NK-92 treated with Interleukin-12 subunit alpha and Interleukin-12 subunit beta, amount 100 ng/mL, for 24 hours (cell line): Measurements from ENCODE around the gene EIF2B1.
"Not testable (repeated sequence)": the region's sequence is repeated elsewhere in the genome, so short reads cannot be mapped to it uniquely, and the experiment has no call there.

Experiments
- DNase-seq: peaks from one replicate; lab custom pipeline; 2025; lab: John Stamatoyannopoulos, UW

The EIF2B1 gene

DNA sequence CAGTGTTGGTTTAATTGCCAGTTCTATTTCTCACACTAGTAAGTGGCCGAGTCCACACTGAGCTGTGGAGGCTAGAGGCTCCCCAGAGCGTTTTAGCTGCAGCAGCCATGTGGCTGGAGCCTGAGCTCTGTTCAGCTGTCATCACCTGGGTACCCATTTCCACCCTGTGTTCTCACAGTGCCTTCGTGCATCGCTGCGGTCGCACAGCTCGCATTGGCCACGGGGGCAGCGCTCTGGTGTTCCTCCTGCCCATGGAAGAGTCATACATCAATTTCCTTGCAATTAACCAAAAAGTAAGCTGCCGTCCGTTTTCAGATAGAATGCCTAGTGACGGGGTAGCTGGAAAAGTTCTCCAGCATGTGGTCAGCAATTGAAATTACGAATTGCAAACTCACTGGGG, 15.9 kb downstream of the EIF2B1 start:
- no peak for DNase-seq

- no peak for DNase-seq
These were observed 16.3 kb downstream of the EIF2B1 start for GRCh38 chr12:123617144-123617543.

- no peak for DNase-seq
These were observed 19.0 kb downstream of the EIF2B1 start for GRCh38 chr12:123614531-123614930.

DNA sequence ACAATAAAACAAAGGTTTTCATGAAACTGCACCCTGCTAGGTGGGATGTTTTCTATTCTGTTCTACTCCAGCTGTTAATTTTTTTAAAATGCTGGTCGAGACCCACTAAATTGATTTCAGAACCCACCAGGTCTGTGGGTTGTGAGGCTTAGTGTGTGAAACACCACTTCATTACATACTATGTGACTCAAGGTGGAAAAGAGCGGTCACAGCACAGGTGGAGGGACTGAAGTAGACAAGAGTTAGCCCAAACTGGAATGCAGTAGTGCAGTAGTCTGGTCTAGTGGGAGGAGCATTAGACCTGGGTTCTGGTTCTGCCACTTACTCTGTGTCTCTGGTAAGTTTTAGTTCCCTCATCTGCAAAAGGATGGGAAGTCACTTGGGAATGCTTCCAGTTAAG, 19.4 kb downstream of the EIF2B1 start:
- DNase-seq, result no peak

DNA sequence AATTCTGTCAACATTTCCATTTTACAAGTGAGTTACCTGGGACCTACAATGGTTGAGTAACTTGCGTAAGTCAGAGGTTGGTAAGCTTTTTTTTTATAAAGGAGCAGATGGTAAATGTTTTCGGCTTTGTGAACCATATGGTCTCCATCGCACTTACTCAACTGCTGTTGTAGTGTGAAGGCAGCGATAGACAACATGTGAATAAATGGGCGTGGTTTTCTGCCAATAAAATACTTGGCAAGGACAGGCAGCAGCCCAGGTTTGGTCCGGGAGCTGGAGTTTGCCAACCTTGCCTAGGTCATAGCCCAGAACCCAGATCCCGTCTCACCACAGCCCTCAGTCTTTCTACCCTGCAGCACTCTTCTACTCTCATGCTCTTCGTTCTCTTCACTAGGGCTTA, 25.3 kb downstream of the EIF2B1 start:
- DNase-seq, result no peak

- no peak for DNase-seq
These were observed 25.7 kb downstream of the EIF2B1 start for GRCh38 chr12:123607756-123608155.

- DNase-seq, result not testable (repeated sequence)
These were observed 30.0 kb downstream of the EIF2B1 start for GRCh38 chr12:123603495-123603894.

DNA sequence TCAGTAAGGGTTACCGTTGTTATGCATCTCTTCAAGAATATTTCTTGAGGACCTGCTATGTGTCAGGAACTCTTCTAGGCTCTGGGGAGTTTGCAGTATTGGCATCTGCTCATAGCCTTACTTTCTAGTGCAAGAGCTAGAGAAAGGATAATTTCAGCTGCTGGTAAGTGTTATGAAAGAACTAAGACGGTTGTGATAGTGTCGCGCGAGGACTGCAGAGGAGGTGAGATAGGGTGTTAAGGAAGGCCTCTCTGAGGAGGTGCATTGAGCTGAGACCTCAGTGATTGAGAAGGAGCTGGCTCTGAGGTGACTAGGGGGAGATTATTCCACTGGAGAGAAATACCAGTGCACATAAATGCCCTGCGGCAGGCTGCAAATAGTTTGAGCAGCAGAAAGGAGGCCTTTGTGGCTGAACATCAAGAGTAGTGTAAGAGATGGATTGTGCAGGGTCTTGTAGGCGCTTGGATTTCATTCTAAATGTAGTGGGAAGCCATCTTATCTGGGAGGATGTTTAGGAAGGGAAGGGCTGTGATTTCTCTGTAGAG, 30.8 kb downstream of the EIF2B1 start:
- DNase-seq, result peak; percentile 3

DNA sequence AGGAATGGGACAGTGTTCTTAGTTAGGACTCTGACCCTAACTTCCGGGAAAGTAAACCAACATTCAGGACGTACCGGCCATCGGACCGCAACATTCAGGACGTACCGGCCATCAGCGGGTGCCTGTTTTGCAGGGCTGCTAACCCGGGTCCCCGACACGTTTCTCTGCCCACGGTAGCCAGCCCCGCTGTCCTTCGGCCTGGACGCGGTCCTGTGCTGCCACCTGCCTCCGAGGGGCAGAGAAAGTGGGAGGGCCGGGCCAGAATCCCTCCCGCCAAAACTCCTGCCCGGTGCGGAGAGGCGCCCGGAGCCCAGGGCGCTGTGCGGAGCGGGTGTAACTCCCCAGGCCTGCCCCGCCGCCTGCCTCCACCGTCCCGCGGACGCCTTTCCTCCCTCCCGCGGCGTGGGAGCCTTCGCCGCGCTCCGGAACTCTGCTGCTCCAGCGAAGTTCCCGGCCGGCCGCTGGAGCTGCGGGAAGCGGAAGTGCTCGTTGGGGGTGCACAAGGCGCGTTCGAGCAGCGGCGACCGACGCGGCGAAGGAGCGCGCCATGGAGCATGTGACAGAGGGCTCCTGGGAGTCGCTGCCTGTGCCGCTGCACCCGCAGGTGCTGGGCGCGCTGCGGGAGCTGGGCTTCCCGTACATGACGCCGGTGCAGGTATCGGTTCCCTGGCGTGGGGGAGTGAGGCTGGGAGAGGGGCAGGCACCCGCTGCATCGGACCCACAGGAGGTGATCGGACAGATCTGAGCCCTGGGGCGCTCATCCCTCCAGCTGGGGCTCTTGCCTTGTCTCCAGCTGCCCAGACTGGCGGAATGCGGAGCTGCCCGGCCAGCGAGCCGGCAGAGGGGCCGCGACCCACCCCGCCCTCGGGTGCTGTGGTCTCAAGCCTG, 31.6 kb downstream of the EIF2B1 start, which contains the start of gene DDX55:
TSS of gene DDX55 (plus strand) at position 498 of the 888 bp plus-strand sequence. CDS start at position 548, 50 bp downstream.
- DNase-seq, result peak; percentile 55

GRCh38 chr12:123599721-123600120, 33.8 kb downstream of the EIF2B1 start:
- no peak for DNase-seq

DNA sequence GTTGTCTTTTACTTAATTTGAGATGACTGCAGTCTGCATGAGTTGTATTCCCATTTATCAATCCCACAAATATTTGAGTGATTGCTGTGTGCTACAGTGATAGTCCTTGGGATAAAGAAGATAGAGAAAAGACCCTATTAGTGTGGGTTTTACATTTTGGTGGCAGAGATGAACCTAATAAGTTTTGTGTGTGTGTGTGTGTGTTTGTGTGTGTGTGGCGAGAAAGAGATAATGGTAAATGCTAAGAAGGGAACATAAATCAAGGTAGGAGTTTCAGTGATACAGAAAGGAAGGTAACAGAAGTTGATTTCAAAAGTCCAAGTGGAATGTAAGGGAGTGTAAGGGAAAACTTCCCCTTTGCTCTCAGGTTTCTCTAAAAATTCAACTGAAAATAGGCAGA, 34.2 kb downstream of the EIF2B1 start:
- no peak for DNase-seq

GRCh38 chr12:123598522-123598921, 35.0 kb downstream of the EIF2B1 start:
- DNase-seq, result no peak

GRCh38 chr12:123597100-123597499, 36.4 kb downstream of the EIF2B1 start:
- no peak for DNase-seq

DNA sequence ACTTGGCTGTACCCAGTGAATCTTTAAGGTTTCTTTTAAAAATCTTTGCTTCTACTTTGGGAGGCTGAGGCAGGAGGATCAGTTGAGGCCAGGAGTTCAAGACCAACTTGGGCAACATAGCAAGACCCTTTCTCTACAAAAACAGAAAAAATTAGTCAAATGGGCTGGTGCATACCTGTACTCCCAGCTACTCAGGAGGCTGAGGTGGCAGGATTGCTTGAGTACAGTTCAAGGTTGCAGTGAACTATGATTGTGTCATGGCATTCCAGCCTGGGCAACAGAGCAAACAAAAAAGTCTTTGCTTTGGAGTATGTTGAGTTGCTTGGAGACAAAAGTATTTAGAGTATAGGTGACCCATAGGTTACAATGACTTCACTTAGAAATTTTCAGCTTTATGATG, 37.8 kb downstream of the EIF2B1 start:
- no peak for DNase-seq

DNA sequence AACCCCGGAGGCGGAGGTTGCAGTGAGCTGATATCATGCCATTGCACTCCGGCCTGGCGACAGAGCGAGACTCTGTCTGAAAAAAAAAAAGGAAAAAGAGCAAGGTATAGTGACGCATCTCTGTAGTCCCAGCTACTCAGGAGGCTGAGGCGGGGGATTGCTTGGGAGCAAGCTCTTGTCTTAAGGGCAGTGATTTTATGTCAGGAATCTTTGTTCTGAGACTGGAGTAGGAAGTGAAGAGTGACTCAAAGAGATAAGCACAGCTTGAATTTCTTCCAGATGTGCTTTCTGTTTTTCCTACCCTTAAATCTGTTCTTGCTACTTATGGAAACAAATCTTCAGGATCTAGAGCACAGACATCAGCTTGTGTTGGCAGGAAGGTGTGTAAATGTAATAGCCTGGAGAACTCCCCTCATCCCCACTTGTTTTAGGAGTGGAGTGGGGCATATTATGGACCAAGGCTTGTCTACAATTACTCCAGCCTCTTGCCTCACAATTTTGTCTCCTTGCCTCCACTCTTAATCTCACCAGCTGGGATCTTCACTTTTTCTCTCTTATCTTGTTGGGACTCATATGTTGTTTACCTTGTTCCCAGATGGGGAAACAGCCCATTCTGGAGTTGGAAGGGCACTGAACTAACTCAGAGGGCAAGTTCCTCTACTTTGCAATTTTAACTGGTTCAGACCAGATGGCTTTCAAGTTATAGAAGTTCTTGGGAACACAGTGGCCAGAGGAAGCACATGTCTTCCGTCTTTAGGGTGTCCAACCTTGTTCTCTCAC, 41.6 kb downstream of the EIF2B1 start:
- DNase-seq, result no peak

DNA sequence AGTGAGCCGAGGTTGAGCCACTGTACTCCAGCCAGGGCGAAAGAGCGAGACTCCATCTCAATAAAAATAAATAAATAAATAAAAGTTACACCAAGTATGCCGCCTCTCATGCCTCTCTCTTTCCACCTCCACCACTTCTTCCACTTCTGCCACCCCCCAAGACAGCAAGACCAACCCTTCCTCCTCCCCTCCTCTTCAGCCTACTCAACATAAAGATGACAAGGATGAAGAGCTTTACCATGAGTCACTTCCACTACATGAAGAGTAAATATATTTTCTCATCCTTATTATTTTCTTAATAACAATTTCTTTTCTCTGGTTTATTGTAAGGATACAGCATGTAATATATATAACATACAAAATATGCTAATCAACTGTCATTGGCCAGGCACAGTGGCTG, 52.7 kb downstream of the EIF2B1 start:
- no peak for DNase-seq

DNA sequence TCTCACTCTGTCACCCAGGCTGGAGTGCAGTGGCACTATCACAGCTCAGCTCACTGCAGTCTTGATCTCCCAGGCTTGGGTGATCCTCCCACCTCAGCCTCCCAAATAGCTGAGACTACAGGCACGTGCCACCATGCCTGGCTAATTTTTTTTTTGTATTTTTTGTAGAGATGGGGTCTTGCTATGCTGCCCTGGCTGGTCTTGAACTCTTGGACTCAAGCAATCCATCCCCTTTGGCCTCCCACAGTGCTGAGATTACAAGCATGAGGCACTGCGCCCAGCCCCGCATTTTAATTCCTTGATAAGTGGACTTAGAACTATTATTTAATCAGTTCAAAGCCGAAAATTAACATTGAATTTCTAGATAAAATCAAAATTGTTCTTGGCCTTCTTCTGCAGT, 54.7 kb downstream of the EIF2B1 start:
- not testable (repeated sequence) for DNase-seq

DNA sequence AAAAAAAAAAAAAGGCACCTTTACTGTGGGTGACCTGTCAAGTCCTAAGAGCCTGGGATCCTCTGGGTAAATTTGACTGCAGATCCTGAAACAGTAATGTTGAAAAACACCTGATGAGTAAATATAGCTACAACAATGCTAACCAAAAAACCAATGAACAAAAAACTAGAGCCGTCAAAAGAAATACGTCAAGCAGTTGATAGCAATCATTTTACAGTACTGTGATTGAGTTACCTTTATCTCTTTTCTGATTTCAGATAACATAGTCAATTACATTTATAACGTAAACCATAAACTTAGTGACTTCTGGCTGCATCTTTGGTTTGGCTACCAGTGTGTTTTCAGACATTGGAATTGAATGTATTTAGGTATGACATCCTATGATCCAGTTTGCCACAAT, 55.2 kb downstream of the EIF2B1 start:
- no peak for DNase-seq

- DNase-seq, result no peak
These were observed 56.9 kb downstream of the EIF2B1 start for GRCh38 chr12:123576611-123577010.

DNA sequence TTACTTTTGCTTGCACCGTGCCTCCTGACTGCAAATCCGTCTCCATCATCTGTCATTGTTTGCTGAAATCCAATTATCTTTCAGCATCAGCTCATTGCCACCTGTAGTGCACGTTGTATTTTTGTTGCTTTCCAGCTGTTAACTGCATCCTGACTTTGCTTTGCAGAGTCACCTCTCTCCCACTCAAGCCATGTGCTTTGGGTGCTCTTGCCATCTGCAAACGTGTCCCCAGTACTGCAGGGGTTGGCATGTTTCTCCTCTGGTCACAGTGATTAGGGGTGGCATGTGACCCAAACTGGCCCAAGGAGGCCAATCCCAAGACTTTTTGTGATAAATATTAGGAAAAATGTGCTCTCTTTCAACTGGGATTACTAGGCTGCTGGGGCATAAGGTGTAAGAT, 59.6 kb downstream of the EIF2B1 start:
- DNase-seq, result no peak

GRCh38 chr12:123572391-123572790, 61.1 kb downstream of the EIF2B1 start:
- no peak for DNase-seq

GRCh38 chr12:123571343-123571813, 62.1 kb downstream of the EIF2B1 start:
- DNase-seq, result no peak
